ENCODE results near the gene ATP10A. TPM values are rescaled to one million over a fixed set of nuclear protein-coding genes. Genes with fewer than 3 reads are reported as not detected.

The ATP10A gene
- total and polyA plus RNA-seq, 9 donors, result 0.28 to 3.2 (median 1.1) TPM

GRCh38 chr15:25721605-25721955 lies 141.5 kb downstream of the ATP10A start:
- 80 to 91% (median 83%) methylated on average over 8 of the region's 8 CpGs for WGBS, 3 donors
- Histone ChIP-seq H3K27me3 (no peaks in the 10 kb centered on the region), H3K9me3 (no peaks in the 10 kb centered on the region), H3K27ac (no peak overlapping the region), H3K4me1 (ENCODE audit: insufficient read depth) (no peaks in the 10 kb centered on the region), H3K4me3 (no peak overlapping the region), H3K36me3 (no peaks in the 10 kb centered on the region)
- intact Hi-C loops (cut with DNase I), result no loop called here
- no peak for TF ChIP-seq EP300 (IDR thresholded peaks at IDR 0.05)
- no peak for TF ChIP-seq POLR2A (IDR thresholded peaks at IDR 0.05)
- TF ChIP-seq CTCF (IDR thresholded peaks at IDR 0.05), result no peak
- DNase-seq, result no peak

- Histone ChIP-seq H3K36me3 (no peaks in the 10 kb centered on the region), H3K4me1 (ENCODE audit: insufficient read depth) (no peaks in the 10 kb centered on the region), H3K27ac (no peak overlapping the region), H3K27me3 (no peaks in the 10 kb centered on the region), H3K4me3 (no peak overlapping the region), H3K9me3 (no peaks in the 10 kb centered on the region)
- WGBS, 3 donors, result 78 to 86% (median 84%) methylated on average over 14 to 18 of the region's 18 CpGs
- TF ChIP-seq POLR2A (IDR thresholded peaks at IDR 0.05) (no peak), EP300 (IDR thresholded peaks at IDR 0.05) (no peak), CTCF (IDR thresholded peaks at IDR 0.05) (no peak)
- intact Hi-C loops (cut with DNase I), result no loop called here
- no peak for DNase-seq
Observed at GRCh38 chr15:25719101-25719985, 143.8 kb downstream of the ATP10A start.

GRCh38 chr15:25718597-25718996 lies 144.5 kb downstream of the ATP10A start:
- Histone ChIP-seq H3K9me3 (no peaks in the 10 kb centered on the region), H3K4me3 (no peak overlapping the region), H3K27ac (no peak overlapping the region), H3K27me3 (no peaks in the 10 kb centered on the region), H3K4me1 (ENCODE audit: insufficient read depth) (no peaks in the 10 kb centered on the region), H3K36me3 (no peaks in the 10 kb centered on the region)
- DNase-seq, result no peak
- WGBS, 3 donors, result 93 to 95% (median 95%) methylated on average over 7 to 8 of the region's 8 CpGs
- TF ChIP-seq EP300 (IDR thresholded peaks at IDR 0.05) (no peak), CTCF (IDR thresholded peaks at IDR 0.05) (no peak), POLR2A (IDR thresholded peaks at IDR 0.05) (no peak)
- intact Hi-C loops (cut with DNase I), result no loop called here

- 89 to 94% (median 91%) methylated on average over 20 of the region's 20 CpGs for WGBS, 3 donors
- intact Hi-C loops (cut with DNase I), result no loop called here
- no peaks in the 10 kb centered on the region for H3K4me1 ChIP-seq (ENCODE audit: insufficient read depth)
- H3K27ac ChIP-seq, result no peak overlapping the region
- no peak overlapping the region for H3K4me3 ChIP-seq
- H3K27me3 ChIP-seq, result no peaks in the 10 kb centered on the region
- no peaks in the 10 kb centered on the region for H3K9me3 ChIP-seq
- no peaks in the 10 kb centered on the region for H3K36me3 ChIP-seq
- DNase-seq, result no peak
- no peak for TF ChIP-seq CTCF (IDR thresholded peaks at IDR 0.05)
- no peak for TF ChIP-seq POLR2A (IDR thresholded peaks at IDR 0.05)
- TF ChIP-seq EP300 (IDR thresholded peaks at IDR 0.05), result no peak
Observed at GRCh38 chr15:25718169-25718536, 145.0 kb downstream of the ATP10A start.

Measured in ovary (tissue), 9 donors.